DND-41 (cell line): ENCODE data around the gene IRF2BP1.
"Not testable (repeated sequence)": the region's sequence is repeated elsewhere in the genome, so short reads cannot be mapped to it uniquely, and the experiment has no call there.

Experiments
- ATAC-seq: fragments of 200-7000 bp; cut with Tn5 transposase; 3 replicates; pipeline ENCODE4 v1.9.1; 2021; ENCODE audit warnings: low read depth; ENCODE audit not compliant: insufficient read depth
- DNase-seq: peaks from one replicate; pipeline ENCODE4 v3.0.0-alpha.2; 2020
- H2AFZ ChIP-seq: 2 replicates; pipeline ENCODE4 v1.6.0; 2012; ENCODE audit warnings: low read depth, low read length
- H3K27ac ChIP-seq: 2 replicates; pipeline ENCODE4 v1.5.1; 2012; ENCODE audit warnings: low read length, inconsistent platforms
- H3K27me3 ChIP-seq: fragments of 200-600 bp; sonication (generic); 2 replicates; pipeline ENCODE4 v1.6.0; 2012; ENCODE audit warnings: low read length, mild to moderate bottlenecking, inconsistent platforms; ENCODE audit not compliant: insufficient read depth, poor library complexity
- H3K36me3 ChIP-seq: 2 replicates; pipeline ENCODE4 v1.5.1; 2012; ENCODE audit warnings: low read length, inconsistent platforms; ENCODE audit not compliant: insufficient read depth
- H3K4me1 ChIP-seq: 2 replicates; pipeline ENCODE4 v1.5.1; 2012; ENCODE audit warnings: mild to moderate bottlenecking, low read length; ENCODE audit not compliant: insufficient read depth
- H3K4me2 ChIP-seq: 2 replicates; pipeline ENCODE4 v1.6.0; 2012; ENCODE audit warnings: mild to moderate bottlenecking, moderate library complexity, low read length, inconsistent platforms; ENCODE audit not compliant: insufficient read depth
- H3K4me3 ChIP-seq, 2 experiments: fragments of 200-600 bp in 1 of 2; shearing (Covaris generic) in 1 of 2; 2 replicates each; pipeline ENCODE4 v1.5.1; 2012 to 2016; ENCODE audit warnings: inconsistent platforms in 2 of 2, low read length in 2 of 2, mild to moderate bottlenecking in 2 of 2, low read depth in 1 of 2, moderate library complexity in 1 of 2
- H3K79me2 ChIP-seq: 2 replicates; pipeline ENCODE4 v1.6.0; 2012; ENCODE audit warnings: low read length, inconsistent platforms; ENCODE audit not compliant: insufficient read depth
- H3K9ac ChIP-seq: 2 replicates; pipeline ENCODE4 v1.6.0; 2012; ENCODE audit warnings: low read depth, mild to moderate bottlenecking, inconsistent platforms, low read length, moderate library complexity
- H3K9me3 ChIP-seq: 2 replicates; pipeline ENCODE4 v1.5.1; 2012; ENCODE audit warnings: low read length, moderate library complexity, mild to moderate bottlenecking, inconsistent platforms; ENCODE audit not compliant: insufficient read depth, severe bottlenecking
- H4K20me1 ChIP-seq: 2 replicates; pipeline ENCODE4 v1.6.0; 2012; ENCODE audit warnings: low read length; ENCODE audit not compliant: insufficient read depth
- CTCF ChIP-seq: IDR thresholded peaks from 2 replicates; pipeline ENCODE4 v1.5.1; 2012; ENCODE audit warnings: borderline replicate concordance, low read length, moderate library complexity, mild to moderate bottlenecking; ENCODE audit not compliant: poor library complexity, severe bottlenecking; ENCODE audit errors: extremely low read depth
- EZH2 ChIP-seq: IDR thresholded peaks from 3 replicates; pipeline ENCODE4 v1.6.1; 2012; ENCODE audit warnings: borderline replicate concordance, low read depth, mild to moderate bottlenecking, moderate library complexity, low read length, inconsistent platforms; ENCODE audit not compliant: severe bottlenecking

IRF2BP1 gene

DNA sequence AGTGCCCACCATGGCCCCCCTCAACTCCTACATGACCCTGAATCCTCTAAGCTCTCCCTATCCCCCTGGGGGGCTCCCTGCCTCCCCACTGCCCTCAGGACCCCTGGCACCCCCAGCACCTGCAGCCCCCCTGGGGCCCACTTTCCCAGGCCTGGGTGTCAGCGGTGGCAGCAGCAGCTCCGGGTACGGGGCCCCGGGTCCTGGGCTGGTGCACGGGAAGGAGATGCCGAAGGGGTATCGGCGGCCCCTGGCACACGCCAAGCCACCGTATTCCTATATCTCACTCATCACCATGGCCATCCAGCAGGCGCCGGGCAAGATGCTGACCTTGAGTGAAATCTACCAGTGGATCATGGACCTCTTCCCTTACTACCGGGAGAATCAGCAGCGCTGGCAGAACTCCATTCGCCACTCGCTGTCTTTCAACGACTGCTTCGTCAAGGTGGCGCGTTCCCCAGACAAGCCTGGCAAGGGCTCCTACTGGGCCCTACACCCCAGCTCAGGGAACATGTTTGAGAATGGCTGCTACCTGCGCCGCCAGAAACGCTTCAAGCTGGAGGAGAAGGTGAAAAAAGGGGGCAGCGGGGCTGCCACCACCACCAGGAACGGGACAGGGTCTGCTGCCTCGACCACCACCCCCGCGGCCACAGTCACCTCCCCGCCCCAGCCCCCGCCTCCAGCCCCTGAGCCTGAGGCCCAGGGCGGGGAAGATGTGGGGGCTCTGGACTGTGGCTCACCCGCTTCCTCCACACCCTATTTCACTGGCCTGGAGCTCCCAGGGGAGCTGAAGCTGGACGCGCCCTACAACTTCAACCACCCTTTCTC, 13.6 kb downstream of the IRF2BP1 start:
- H3K4me3 ChIP-seq: no peak overlapping the region
- no peak overlapping the region for H3K9ac ChIP-seq
- H3K4me1 ChIP-seq: no peaks in the 10 kb centered on the region
- TF ChIP-seq CTCF (no peak), EZH2 (no peak)
- H3K4me2 ChIP-seq: no peak overlapping the region
- no peak overlapping the region for H3K27ac ChIP-seq
- H3K36me3 ChIP-seq: no peaks in the 10 kb centered on the region
- no peaks in the 10 kb centered on the region for H3K9me3 ChIP-seq
- H3K79me2 ChIP-seq: no peaks in the 10 kb centered on the region
- no peak for DNase-seq
- H3K27me3 ChIP-seq: peaks cover 5% of the 10 kb centered on the region
- H4K20me1 ChIP-seq: no peaks in the 10 kb centered on the region
- ATAC-seq: no peak
- no peak overlapping the region for H2AFZ ChIP-seq

GRCh38 chr19:45870798-45871197, 15.1 kb downstream of the IRF2BP1 start:
- Histone ChIP-seq H4K20me1 (no peaks in the 10 kb centered on the region), H3K79me2 (no peaks in the 10 kb centered on the region), H3K36me3 (no peaks in the 10 kb centered on the region), H3K4me1 (no peaks in the 10 kb centered on the region), H3K9ac (no peak overlapping the region), H3K27me3 (peaks cover under 1% of the 10 kb centered on the region), H3K27ac (no peak overlapping the region), H3K4me2 (no peak overlapping the region), H3K4me3 (no peak overlapping the region), H3K9me3 (no peaks in the 10 kb centered on the region), H2AFZ (no peak overlapping the region)
- no peak for DNase-seq
- no peak for ATAC-seq
- no peak for TF ChIP-seq CTCF
- no peak for TF ChIP-seq EZH2

GRCh38 chr19:45867241-45867640, 18.7 kb downstream of the IRF2BP1 start:
- not testable (repeated sequence) for H3K9ac ChIP-seq, H4K20me1 ChIP-seq, H3K36me3 ChIP-seq, H3K4me1 ChIP-seq, H3K27me3 ChIP-seq, H3K79me2 ChIP-seq, DNase-seq, H3K9me3 ChIP-seq, H3K4me3 ChIP-seq, H3K27ac ChIP-seq, H2AFZ ChIP-seq, H3K4me2 ChIP-seq, ATAC-seq

- H3K27me3 ChIP-seq: no peaks in the 10 kb centered on the region
- H3K79me2 ChIP-seq: peaks cover 13% of the 10 kb centered on the region
- no peak overlapping the region for H2AFZ ChIP-seq
- no peak overlapping the region for H3K27ac ChIP-seq
- H3K4me2 ChIP-seq: no peak overlapping the region
- H3K9me3 ChIP-seq: no peaks in the 10 kb centered on the region
- TF ChIP-seq EZH2 (no peak), CTCF (no peak)
- no peak overlapping the region for H3K4me3 ChIP-seq
- DNase-seq (no peak), ATAC-seq (no peak)
- no peaks in the 10 kb centered on the region for H4K20me1 ChIP-seq
- H3K4me1 ChIP-seq: peaks cover 15% of the 10 kb centered on the region
- no peak overlapping the region for H3K9ac ChIP-seq
- H3K36me3 ChIP-seq: no peaks in the 10 kb centered on the region
Measured at GRCh38 chr19:45866400-45867176, 19.4 kb downstream of the IRF2BP1 start.
